HG03342 (cell line): ENCODE measurements around the gene CHD2.
"Not testable (repeated sequence)": the region's sequence is repeated elsewhere in the genome, so short reads cannot be mapped to it uniquely, and the experiment has no call there.

Source experiments
- ATAC-seq: cut with Tn5 transposase; IDR thresholded peaks from one replicate; pipeline ENCODE4 v1.9.1; 2021; ENCODE audit warnings: mild to moderate bottlenecking, moderate library complexity; ENCODE audit not compliant: unreplicated experiment

CHD2 gene

GRCh38 chr15:93031557-93032384 lies 131.6 kb downstream of the CHD2 start:
- ATAC-seq: not testable (repeated sequence)

- not testable (repeated sequence) for ATAC-seq
These were observed 132.5 kb downstream of the CHD2 start for GRCh38 chr15:93032515-93033206.

GRCh38 chr15:93033434-93034045 lies 133.4 kb downstream of the CHD2 start:
- ATAC-seq: no peak

GRCh38 chr15:93034512-93034911 lies 134.4 kb downstream of the CHD2 start:
- ATAC-seq: no peak

- ATAC-seq: no peak
These were observed 135.2 kb downstream of the CHD2 start for GRCh38 chr15:93035092-93035915.

- peak; percentile 94 for ATAC-seq
These were observed 136.1 kb downstream of the CHD2 start for GRCh38 chr15:93035953-93036810.

GRCh38 chr15:93036951-93037819 lies 137.1 kb downstream of the CHD2 start:
- no peak for ATAC-seq

- no peak for ATAC-seq
These were observed 137.9 kb downstream of the CHD2 start for GRCh38 chr15:93037820-93038705.

- not testable (repeated sequence) for ATAC-seq
These were observed 139.6 kb downstream of the CHD2 start for GRCh38 chr15:93039562-93040287.

GRCh38 chr15:93040288-93041158 lies 140.4 kb downstream of the CHD2 start:
- ATAC-seq: no peak

GRCh38 chr15:93041159-93041547 lies 141.0 kb downstream of the CHD2 start:
- ATAC-seq: no peak

- no peak for ATAC-seq
These were observed 142.1 kb downstream of the CHD2 start for GRCh38 chr15:93042211-93042610.

GRCh38 chr15:93042691-93043378 lies 142.7 kb downstream of the CHD2 start:
- ATAC-seq: no peak

GRCh38 chr15:93043621-93044300 lies 143.6 kb downstream of the CHD2 start:
- no peak for ATAC-seq
